Measurements from ENCODE around the gene GLIS2.
A peak's percentile ranks its signal among the peaks of the same experiment; 100 is the strongest.

The GLIS2 gene

DNA sequence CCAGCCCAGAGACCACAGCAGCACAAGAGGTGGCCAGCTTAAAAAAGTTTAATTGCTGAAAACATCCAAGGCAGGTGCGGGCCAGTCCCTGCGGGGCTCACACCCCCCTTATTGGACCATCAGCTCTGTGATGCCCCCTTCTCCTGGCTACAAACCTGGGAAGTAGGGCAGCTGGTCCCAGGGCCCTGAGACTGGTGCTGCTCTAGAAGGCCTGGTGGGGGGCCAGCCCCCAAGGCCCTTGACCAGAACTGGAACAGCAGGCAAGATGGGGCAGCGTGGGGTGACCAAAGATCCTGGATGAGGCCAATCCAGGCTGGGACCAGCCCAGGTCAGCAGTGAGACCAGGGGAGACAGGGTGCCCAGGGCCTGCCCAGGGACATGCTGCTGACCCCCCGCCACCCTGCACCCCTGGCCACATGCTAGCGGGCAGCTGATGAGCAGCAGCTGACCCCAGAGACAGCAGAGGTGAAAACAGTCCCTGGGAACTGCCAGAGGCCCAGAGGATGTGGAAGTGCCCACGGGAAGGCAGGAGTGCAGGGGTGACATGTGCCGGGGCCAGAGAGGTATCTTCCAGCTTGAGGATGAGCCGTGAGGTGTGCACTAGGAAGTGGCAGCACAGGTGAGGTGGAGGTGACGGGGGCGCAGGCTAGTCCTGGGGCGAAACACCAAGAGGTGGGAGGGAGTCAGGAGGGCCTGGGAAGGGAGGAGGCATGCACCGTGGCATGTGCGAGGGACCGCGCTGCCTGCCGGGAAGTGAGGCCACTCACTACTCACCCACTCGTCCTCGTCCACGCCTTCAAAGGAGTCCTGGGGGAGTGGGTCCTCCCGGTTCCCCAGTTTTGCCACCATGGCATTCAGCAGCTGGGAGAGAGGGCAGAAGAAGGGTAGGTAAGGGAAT lies 38.9 kb downstream of the GLIS2 start:
- DNase-seq = no peak

DNA sequence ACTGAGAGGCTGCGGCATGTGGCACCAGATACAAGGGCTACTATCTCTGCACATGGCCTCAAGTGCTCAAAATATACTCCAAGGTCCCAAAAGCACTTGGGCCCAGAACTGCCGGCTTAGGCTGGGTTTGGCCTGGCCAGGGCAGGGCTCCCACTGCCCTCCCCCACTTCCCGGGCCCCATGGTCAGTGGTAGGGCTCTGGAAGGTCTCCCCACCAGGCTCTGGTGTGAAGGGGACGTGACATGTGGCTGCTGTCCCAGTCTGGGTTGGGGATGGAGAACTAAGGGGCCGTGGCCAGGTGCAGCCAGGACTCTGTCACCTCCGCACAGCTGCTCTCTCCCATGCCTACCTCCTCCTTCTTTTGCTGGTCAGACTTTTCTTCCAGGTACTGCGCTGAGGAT lies 41.0 kb downstream of the GLIS2 start:
- no peak for DNase-seq

DNA sequence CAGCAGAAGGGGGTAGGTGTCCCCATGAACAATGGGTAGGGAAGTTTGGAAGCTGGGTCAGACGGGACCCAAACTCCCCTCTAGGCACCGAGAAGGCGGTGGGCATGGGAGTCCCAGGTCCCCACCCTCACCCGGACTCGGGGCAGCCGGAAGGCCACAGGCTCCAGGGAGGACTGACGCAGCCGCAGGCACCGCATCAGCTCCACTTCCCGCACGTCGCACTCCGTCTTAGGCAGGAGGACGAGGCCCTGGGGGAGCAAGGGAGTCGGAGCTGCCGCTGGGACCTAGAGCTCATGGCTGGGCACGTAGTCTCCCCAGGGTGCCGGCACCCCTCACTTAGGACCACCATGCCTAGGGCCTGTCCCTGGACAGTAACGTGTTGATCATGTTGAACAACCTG lies 42.4 kb downstream of the GLIS2 start:
- no peak for DNase-seq

DNA sequence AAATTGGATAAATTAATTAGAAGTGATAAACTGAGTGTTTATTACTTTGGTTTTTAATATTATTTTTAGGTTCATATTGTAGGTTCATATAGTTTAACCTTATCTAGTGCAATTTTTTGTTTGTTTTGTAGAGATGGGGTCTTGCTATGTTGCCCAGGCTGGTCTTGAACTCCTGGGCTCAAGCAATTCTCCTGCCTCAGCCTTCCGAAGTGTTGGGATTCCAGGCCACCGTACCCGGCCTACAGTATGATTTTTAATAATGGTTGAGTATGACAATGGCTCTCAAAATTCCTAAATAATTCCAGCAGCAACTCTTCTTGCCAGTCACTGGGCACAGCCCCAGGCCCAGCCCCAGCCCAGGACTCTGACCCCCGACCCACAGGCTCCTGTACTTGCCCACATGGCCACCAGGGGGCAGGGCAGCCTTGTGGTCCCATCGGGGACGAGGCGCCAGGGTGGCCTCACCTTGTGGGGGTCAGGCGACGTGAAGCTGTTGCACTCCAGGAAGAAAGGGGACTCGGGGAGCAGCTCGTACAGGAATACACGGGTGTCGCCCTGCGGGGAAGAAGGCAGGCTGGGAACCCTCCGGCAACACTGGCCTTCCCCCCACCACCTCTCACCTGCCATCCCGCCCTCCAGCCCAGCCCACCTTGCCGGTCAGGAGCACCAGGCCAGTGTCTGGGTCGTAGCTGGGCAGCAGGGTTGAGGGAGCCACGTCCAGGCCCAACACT lies 43.1 kb downstream of the GLIS2 start:
- DNase-seq = peak; percentile 60 to 68

DNA sequence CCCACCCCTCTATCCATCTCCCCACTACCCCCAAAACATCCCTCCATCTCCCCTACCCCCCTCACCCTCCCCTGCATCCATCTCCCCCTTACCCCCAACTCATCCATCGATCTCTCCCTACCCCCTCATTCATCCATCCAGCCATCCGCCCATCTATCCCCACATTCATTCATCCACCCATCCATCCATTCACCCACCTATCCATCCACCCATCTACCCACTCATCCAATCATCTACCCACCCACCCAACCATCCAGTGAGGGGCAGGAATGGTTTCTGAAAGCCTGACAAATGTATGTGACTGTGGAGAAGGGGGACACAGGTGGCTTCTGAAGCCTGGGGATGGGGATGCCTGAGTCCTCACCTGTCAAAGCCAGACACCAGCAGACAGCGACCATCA lies 44.0 kb downstream of the GLIS2 start:
- no peak for DNase-seq

DNA sequence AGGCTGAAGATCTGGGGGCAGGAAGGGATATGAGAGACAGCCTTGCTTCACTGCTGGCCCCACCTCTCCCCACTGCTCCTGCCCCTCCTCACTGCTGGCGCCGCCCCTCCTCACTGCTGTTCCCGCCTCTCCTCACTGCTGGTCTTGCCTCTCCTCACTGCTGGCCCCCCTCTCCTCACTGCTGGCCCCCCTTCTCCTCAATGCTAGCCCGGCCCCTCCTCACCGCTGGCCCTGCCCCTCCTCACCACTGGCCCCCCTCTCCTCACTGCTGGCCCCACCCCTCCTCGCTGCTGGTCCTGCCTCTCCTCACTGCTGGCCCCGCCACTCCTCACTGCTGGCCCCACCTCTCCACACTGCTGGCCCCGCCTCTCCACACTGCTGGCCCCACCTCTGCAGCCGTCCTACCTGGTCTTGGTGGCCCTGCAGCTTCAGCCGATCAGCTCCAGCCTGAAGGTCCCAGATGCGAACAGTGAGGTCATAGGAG lies 44.7 kb downstream of the GLIS2 start:
- no peak for DNase-seq

DNA sequence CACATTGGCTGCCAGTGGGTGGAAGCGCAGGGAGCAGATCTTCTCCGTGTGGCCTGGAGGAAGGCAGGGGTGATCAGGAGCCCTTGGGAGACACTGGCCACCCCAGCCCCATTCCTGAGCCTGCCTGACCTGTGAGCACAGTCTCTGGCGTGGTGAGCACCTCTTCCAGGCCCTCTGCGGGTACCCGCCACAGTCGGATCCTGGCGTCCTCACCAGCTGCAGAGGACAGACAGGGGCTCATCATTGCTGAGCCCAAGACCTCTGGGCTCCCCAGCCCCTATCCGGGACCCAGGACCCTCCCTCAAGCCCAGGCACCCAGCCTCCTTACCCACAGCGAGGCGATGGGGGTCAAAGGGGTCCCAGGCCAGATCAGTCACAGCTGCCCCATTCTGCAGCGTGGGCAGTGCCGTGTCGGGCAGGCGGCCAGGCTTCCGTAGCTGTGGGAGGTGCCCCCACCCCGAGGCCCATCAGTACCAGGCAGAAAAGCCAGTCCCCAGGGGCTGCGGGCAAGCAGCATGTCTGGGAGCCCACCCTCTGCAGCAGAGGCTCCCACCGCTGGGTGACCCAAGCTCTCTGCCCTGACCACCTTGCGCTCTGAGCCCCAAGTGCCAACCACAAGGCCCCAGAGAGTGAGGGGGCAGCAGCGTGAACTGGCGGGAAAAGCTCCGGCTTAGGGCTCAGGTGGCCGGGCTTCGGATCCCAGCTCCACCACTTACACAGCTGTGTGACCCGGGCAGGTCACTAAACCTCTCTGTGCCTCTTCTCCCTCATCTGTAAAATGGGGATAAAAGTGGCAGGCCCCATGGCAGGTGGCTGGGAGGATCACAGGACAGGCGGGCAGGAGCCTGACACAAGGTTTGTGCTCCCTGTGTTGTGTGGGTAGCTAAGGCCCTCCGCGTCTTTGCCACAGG lies 45.4 kb downstream of the GLIS2 start:
- DNase-seq = no peak

- DNase-seq = no peak
Observed at GRCh38 chr16:4361944-4362311, 46.1 kb downstream of the GLIS2 start.

- no peak for DNase-seq
Observed at GRCh38 chr16:4362476-4363135, 46.7 kb downstream of the GLIS2 start.

- DNase-seq = no peak
Observed at GRCh38 chr16:4364196-4365013, 48.5 kb downstream of the GLIS2 start.

DNA sequence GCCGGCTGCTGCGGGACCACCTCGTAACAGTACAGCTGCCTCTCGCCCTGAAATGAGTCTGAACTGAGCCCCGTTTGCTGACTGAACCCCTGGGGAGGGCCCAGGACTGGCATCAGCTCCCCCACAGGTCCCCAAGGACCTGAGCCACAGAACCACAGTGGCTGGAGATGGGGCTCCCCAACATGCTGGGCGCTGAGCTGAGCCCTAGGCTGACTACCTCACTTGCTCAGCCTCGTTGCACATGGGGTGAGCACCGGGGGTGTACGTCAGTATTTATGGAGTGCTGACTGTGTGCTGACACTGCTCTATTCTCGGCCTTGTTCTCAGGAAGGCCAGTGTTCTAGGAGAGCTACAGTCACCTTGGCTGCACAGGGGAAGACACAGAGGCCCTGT lies 49.1 kb downstream of the GLIS2 start:
- DNase-seq = no peak

DNA sequence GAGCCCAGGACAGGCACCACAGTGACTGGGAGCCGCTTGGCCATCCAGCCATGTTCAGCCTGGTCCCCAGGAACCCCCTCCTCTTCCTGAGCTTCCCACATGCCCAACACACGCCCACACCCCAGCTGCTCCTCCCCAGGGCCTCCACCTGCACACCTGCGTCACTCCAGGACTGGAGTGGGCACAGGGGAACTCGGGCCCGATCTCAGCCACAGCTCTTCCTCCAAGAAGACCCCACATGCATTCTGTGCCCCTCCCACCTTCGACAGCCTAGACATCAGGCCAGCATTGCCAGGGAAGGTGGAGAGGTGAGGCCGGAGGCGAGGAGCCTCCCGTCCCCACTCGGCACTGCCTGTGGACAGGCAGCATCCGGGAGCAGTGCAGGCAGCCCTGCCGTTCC lies 49.7 kb downstream of the GLIS2 start:
- DNase-seq = no peak

DNA sequence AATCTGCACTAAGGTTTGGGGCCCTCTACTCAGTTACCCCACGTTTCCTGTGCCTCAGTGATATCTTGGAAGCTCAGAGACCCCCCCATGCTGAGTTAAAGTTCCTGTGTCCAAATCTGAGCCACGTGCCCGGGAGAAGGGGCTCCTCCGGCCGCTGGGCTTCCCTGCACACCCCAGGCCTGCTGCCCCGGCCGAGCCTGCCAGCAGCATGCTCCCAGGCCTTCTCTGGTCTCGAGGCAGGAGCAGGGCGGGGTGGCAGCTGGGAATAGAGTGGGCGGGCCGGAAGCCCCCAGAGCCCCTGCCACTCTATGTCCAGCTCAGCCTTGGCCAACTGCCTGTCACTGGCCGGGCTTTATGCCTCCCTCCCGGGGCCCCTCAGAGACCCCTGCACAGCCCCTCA lies 50.1 kb downstream of the GLIS2 start:
- DNase-seq = no peak

DNA sequence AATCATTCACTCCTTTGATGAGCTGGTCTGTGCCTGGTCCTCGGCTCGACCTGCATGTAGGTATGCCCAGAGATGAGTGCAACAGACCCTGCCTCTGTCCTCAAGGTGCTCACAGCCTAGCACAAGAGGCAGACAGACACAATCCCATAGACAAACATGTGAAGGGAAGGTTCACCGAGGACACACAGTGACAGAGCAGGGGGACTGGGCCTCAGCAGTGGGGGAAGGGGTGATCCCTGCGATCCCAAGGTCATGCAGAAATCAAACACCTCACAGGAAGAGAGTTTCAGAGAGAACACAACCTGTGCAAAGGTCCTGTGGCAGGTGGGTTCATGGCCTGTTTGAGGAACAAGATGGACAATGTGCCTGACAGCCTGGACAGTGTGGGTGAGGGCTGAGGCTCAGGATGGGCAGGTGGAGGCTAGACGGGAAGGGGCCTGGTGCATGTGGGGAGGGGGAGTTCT lies 51.6 kb downstream of the GLIS2 start:
- no peak for DNase-seq

- DNase-seq = no peak
Observed at GRCh38 chr16:4369007-4369733, 53.3 kb downstream of the GLIS2 start.

- no peak for DNase-seq
Observed at GRCh38 chr16:4370151-4370550, 54.3 kb downstream of the GLIS2 start.

DNA sequence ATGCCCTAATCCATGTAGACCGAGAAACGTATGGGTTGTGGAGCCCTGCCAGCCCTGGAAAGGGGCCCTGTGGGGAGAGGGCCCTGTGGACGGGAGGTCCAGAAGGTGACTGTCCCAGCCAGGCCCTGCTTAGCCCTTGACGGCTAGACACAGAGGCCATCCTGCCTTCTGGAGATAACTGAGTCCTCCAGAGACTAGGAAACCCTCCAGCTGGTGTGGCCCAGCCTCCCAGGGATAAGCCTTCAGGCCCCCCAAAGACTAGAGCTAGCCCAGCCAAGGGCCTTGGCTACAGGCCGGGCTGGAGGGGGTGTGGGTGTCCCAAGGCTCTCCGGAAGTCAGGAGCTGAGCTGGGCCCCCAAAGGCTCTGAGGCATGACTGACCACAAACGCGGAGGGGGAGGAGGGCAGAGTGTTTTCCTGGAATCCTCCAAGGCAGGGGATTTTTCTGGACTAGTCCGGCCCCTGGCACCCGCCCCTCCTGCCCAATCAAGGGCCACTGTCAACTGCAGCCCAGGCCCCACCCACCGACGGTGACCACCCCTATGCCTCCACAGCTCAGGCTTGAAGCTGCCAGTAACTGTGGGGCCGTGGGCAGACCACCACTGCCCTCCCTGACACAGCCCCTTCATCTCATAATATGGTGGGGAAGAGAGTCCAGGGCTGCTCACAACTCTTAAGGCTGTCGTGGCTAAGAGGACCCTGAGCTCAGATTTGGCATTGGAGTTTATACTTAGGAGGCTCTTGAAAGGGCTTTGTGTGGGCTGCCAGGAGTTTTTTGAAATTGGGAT lies 54.9 kb downstream of the GLIS2 start:
- DNase-seq = no peak

DNA sequence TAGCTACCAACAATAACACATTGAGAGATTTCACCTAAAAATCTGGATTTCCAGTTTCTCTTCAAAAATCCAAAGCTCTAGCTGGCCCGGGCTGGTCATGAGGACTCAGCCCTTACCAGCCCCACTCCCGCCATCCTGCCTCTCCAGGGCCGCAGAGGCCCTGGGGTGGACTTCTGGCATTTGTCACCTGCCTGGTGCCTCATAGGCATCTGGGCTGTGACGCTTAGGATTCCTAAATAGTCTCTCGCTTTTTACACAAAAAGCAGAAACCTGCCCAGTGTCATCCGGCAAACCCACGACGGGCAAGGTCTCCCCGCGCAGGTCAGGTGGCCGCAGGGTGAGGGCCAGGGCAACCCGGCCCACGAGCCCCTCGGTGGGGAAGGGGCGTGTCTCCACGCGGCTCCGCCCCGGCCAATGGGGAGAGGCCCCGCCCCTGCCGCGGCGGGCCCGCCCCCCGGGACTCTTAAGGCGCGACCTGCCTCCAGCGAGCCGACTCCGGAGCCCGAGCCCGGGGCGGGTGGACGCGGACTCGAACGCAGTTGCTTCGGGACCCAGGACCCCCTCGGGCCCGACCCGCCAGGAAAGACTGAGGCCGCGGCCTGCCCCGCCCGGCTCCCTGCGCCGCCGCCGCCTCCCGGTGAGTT lies 55.6 kb downstream of the GLIS2 start, which contains the start of gene VASN:
TSS of gene VASN (plus strand) at position 492 of the 644 bp plus-strand sequence. CDS start 9,030 bp downstream, outside the sequence.
- DNase-seq = peak; percentile 69 to 73

DNA sequence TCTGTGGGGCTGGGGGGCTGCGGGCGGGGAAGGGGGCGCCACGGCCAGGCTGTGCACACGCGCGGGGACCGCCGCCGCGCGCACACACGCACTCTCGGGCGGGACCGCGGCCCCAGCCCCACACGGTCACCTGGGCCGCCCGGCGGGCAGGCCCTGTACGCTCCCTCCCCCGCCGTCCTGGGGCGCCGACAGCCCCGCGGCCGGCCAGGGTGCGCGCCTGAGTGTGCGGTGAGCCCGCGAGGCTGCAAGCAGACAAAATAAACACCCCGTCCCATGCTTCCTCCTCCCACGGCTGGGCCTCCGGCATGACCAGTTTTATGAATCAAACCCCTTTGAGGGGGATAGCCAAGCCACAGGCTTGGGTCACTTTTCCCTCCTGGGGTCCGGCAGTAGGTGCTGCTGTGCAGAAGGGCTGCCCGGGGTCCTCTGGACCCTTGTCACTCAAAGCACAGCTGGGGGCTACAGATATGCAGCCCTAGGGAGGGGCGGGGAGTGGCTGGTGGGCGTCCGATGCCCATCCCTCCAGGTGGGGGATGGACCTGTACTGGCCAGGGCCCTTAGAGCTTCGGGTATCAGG lies 56.2 kb downstream of the GLIS2 start:
- DNase-seq = no peak

Measured in activated CD4-positive, alpha-beta T cell treated with anti-CD3 and anti-CD28 coated beads for 4 hours (primary cell).